Fibroblast of lung (primary cell): ENCODE data around the gene PDE11A. TPM values are rescaled to one million over a fixed set of nuclear protein-coding genes. Genes with fewer than 3 reads are reported as not detected.

ENCODE experiments used
- DNase-seq, 2 donors: peaks; one replicate each; pipeline versions ENCODE4 v3.0.0 to v3.0.0-alpha.2; 2010; ENCODE audit warnings: low read depth in 2 of 2
- H2AFZ ChIP-seq: 2 replicates; pipeline ENCODE4 v1.5.1; 2012; ENCODE audit warnings: low read length, control low read depth, inconsistent platforms
- H3K27ac ChIP-seq: 2 replicates; pipeline ENCODE4 v1.5.1; 2011; ENCODE audit warnings: low read length, control low read depth; ENCODE audit not compliant: insufficient read depth
- H3K27me3 ChIP-seq: 2 replicates; pipeline ENCODE4 v1.5.1; 2011; ENCODE audit warnings: mild to moderate bottlenecking, low read length; ENCODE audit not compliant: control insufficient read depth, insufficient read depth
- H3K36me3 ChIP-seq: 2 replicates; pipeline ENCODE4 v1.5.1; 2011; ENCODE audit warnings: low read length; ENCODE audit not compliant: control insufficient read depth, insufficient read depth
- H3K4me1 ChIP-seq: 2 replicates; pipeline ENCODE4 v1.5.1; 2011; ENCODE audit warnings: low read length; ENCODE audit not compliant: control insufficient read depth, insufficient read depth; ENCODE audit errors: extremely low read depth
- H3K4me2 ChIP-seq: 2 replicates; pipeline ENCODE4 v1.5.1; 2011; ENCODE audit warnings: low read length, control low read depth; ENCODE audit not compliant: insufficient read depth; ENCODE audit errors: extremely low read depth
- H3K4me3 ChIP-seq, 4 experiments: fragments of 200-600 bp in 1 of 4; sonication (generic) in 1 of 4; replicated peaks in 1 of 4; 2 replicates each; pipeline ENCODE4 v1.5.1; 2011 to 2016; ENCODE audit warnings: low read length in 4 of 4, low read depth in 3 of 4, mild to moderate bottlenecking in 3 of 4, control low read depth in 2 of 4, inconsistent platforms in 1 of 4, mixed read lengths in 1 of 4; ENCODE audit not compliant: insufficient read depth in 1 of 4; ENCODE audit errors: control extremely low read depth in 1 of 4
- H3K79me2 ChIP-seq: 2 replicates; pipeline ENCODE4 v1.5.1; 2012; ENCODE audit warnings: mild to moderate bottlenecking, low read length, inconsistent platforms; ENCODE audit not compliant: control insufficient read depth, insufficient read depth
- H3K9ac ChIP-seq: 2 replicates; pipeline ENCODE4 v1.5.1; 2011; ENCODE audit warnings: mild to moderate bottlenecking, low read length, control low read depth; ENCODE audit not compliant: insufficient read depth
- H3K9me3 ChIP-seq: 2 replicates; pipeline ENCODE4 v1.5.1; 2012; ENCODE audit warnings: low read depth, low read length; ENCODE audit not compliant: control insufficient read depth, insufficient read depth
- H4K20me1 ChIP-seq: 2 replicates; pipeline ENCODE4 v1.5.1; 2011; ENCODE audit warnings: low read length; ENCODE audit not compliant: control insufficient read depth, insufficient read depth; ENCODE audit errors: extremely low read depth
- CTCF ChIP-seq, 2 donors: IDR thresholded peaks in 1 of 2; conservative IDR thresholded peaks in 1 of 2; 1 replicate in 1 of 2; 2 replicates in 1 of 2; pipeline ENCODE4 v1.5.1; 2011 to 2012; ENCODE audit warnings: low read length in 2 of 2, control low read depth in 1 of 2, inconsistent platforms in 1 of 2, low read depth in 1 of 2, mild to moderate bottlenecking in 1 of 2
- EZH2 ChIP-seq: IDR thresholded peaks from 2 replicates; pipeline ENCODE4 v1.5.1; 2012; ENCODE audit warnings: low read length, control low read depth, mild to moderate bottlenecking; ENCODE audit errors: missing control alignments
- polyA plus RNA-seq, 2 donors: library from polyadenylated mRNA; depleted of rRNA in 1 of 2; stranded (reverse) in 1 of 2; unstranded in 1 of 2; fragments of >200 nt; gene quantifications; 2 replicates each; pipeline ENCODE4 v1.2.1, GENCODE V29; 2011 to 2012; ENCODE audit warnings: missing spikeins in 1 of 2
- total RNA-seq: library from RNA; depleted of rRNA; stranded (reverse); fragments of >200 nt; gene quantifications from 2 replicates; pipeline ENCODE4 v1.2.1, GENCODE V29; 2014

The PDE11A gene
- total and polyA plus RNA-seq, 2 donors (not counting 1 experiment from before 2014, with no cell fraction given), result 0.03 to 0.33 TPM

DNA sequence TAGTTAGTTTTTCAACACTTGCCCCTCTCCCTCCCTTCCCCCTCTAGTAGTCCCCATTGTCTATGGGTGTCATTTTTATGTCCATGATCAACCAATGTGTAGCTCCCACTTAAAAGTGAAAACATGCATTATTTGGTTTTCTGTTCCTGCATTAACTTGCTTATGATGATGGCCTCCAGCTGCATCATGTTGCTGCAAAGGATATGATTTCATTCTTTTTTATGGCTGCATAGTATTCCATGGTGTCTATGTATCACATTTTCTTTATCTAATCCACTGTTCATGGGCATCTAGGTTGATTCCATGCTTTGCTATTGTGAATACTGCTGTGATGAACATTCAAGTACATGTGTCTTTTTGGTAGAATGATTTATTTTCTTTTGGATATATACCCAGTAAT is 70.5 kb downstream of the PDE11A start:
- TF ChIP-seq CTCF (conservative IDR thresholded peaks at IDR 0.05 in 1 of 2, IDR thresholded peaks at IDR 0.05 in 1 of 2; ENCODE audit: low read depth in 1 of 2, low read length in 2 of 2) (no peak), EZH2 (no peak)
- no peaks in the 10 kb centered on the region for H3K36me3 ChIP-seq
- H4K20me1 ChIP-seq, result no peaks in the 10 kb centered on the region
- H2AFZ ChIP-seq, result no peak overlapping the region
- no peak overlapping the region for H3K4me3 ChIP-seq
- no peaks in the 10 kb centered on the region for H3K4me1 ChIP-seq
- H3K4me2 ChIP-seq, result no peak overlapping the region
- no peak overlapping the region for H3K27ac ChIP-seq
- H3K79me2 ChIP-seq, result no peaks in the 10 kb centered on the region
- no peaks in the 10 kb centered on the region for H3K27me3 ChIP-seq
- no peaks in the 10 kb centered on the region for H3K9me3 ChIP-seq
- no peak overlapping the region for H3K9ac ChIP-seq
- DNase-seq, result no peak

DNA sequence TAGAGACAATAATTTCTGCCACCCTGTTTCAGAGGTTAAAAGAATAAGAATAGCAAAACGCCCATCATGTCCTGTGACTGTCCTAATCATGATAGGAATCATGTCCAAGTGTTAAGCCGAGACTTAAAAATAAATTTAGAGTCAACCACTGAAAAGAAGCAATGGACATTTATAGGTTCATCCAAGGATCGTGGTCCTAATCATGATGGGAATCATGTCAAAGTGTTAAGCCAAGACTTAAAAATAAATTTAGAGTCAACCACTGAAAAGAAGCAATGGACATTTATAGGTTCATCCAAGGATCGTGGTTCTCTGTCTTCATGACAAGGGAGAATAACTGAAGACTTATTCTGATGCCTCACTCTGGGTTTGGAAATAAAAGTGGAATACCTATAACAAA is 73.6 kb downstream of the PDE11A start:
- Histone ChIP-seq H3K4me3 (no peak overlapping the region), H3K36me3 (no peaks in the 10 kb centered on the region), H4K20me1 (no peaks in the 10 kb centered on the region), H3K9ac (no peak overlapping the region), H3K27me3 (no peaks in the 10 kb centered on the region), H3K9me3 (no peaks in the 10 kb centered on the region), H2AFZ (no peak overlapping the region), H3K4me1 (no peaks in the 10 kb centered on the region), H3K27ac (no peak overlapping the region), H3K79me2 (no peaks in the 10 kb centered on the region), H3K4me2 (no peak overlapping the region)
- no peak for DNase-seq
- TF ChIP-seq CTCF (conservative IDR thresholded peaks at IDR 0.05 in 1 of 2, IDR thresholded peaks at IDR 0.05 in 1 of 2; ENCODE audit: low read depth in 1 of 2, low read length in 2 of 2) (no peak), EZH2 (no peak)

DNA sequence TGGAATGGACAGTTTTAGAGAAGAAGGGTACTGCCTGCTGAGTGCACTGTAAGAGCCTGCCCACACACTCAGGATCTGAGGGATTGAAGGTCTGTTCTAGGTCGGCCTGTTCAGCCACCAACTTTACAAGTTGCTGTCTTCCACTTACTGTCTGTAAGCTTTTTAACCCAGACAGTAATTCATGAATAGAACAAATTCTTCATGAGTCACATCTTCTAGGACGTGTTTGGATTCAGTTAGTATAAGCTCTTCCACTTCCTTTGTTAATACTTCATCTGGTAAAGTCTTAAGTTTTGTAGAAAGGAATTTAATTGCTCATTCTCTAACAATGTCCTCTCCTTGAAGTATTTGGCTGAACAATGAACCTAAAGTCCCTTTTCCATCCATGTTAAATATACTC is 74.6 kb downstream of the PDE11A start:
- peak in 1 of 2 donors; percentile 96 for DNase-seq

More for the DNA sequence above, 74.6 kb downstream of the PDE11A start:
- Histone ChIP-seq H3K27ac (no peak overlapping the region), H3K4me1 (no peaks in the 10 kb centered on the region), H3K9me3 (no peaks in the 10 kb centered on the region), H3K36me3 (no peaks in the 10 kb centered on the region), H2AFZ (no peak overlapping the region), H3K9ac (no peak overlapping the region), H3K27me3 (no peaks in the 10 kb centered on the region), H3K4me2 (no peak overlapping the region), H4K20me1 (no peaks in the 10 kb centered on the region), H3K79me2 (no peaks in the 10 kb centered on the region), H3K4me3 (no peak overlapping the region)
- TF ChIP-seq CTCF (conservative IDR thresholded peaks at IDR 0.05 in 1 of 2, IDR thresholded peaks at IDR 0.05 in 1 of 2; ENCODE audit: low read depth in 1 of 2, low read length in 2 of 2) (no peak), EZH2 (no peak)
